Measurements from ENCODE around the gene LEO1. TPM values are rescaled to one million over a fixed set of nuclear protein-coding genes. Genes with fewer than 3 reads are reported as not detected.

The LEO1 gene
- total RNA-seq, 1 donor from 2014 or later, result 16.2 TPM

DNA sequence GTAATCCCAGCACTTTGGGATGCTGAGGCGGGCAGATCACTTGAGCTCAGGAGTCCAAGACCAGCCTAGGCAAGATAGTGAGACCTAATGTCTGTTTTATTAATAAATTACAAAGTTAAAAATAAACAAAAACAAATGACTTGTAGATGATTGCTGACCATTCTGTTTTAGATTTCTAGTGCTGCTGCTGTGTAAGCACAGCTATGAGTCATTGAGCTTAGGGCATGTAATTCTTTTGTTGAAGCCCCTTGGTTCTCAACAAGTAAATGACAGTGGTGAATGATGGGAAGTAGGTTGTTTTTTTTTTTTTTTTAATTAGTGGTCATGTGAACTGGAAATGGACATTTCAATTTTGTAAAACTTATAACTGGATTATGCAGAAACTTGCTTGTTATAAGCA lies 63.3 kb downstream of the LEO1 start:
- Histone ChIP-seq H3K27ac (ENCODE audit: low read depth, low read length) (no peak overlapping the region), H3K9ac (ENCODE audit: low read depth in 1 of 3, low read length in 3 of 3) (no peak overlapping the region), H3K4me1 (ENCODE audit: control insufficient read depth in 3 of 3, insufficient read depth in 3 of 3, low read length in 3 of 3) (no peaks in the 10 kb centered on the region), H3K4me3 (ENCODE audit: low read length in 3 of 3) (no peak overlapping the region), H3K9me3 (ENCODE audit: control insufficient read depth in 3 of 3, low read length in 3 of 3) (no peaks in the 10 kb centered on the region), H3K27me3 (ENCODE audit: control insufficient read depth in 3 of 3, insufficient read depth in 3 of 3, low read length in 3 of 3) (no peaks in the 10 kb centered on the region), H3K36me3 (ENCODE audit: control insufficient read depth in 3 of 3, insufficient read depth in 3 of 3, low read length in 3 of 3) (peaks cover 0 to 27% (median 4%) of the 10 kb centered on the region in 3 donors)

- no peak overlapping the region for H3K9ac ChIP-seq (ENCODE audit: low read depth in 1 of 3, low read length in 3 of 3)
- no peak overlapping the region for H3K4me3 ChIP-seq (ENCODE audit: low read length in 3 of 3)
- H3K27me3 ChIP-seq (ENCODE audit: control insufficient read depth in 3 of 3, insufficient read depth in 3 of 3, low read length in 3 of 3), result no peaks in the 10 kb centered on the region
- H3K9me3 ChIP-seq (ENCODE audit: control insufficient read depth in 3 of 3, low read length in 3 of 3), result no peaks in the 10 kb centered on the region
- H3K4me1 ChIP-seq (ENCODE audit: control insufficient read depth in 3 of 3, insufficient read depth in 3 of 3, low read length in 3 of 3), result no peaks in the 10 kb centered on the region
- no peak overlapping the region for H3K27ac ChIP-seq (ENCODE audit: low read depth, low read length)
- H3K36me3 ChIP-seq (ENCODE audit: control insufficient read depth in 3 of 3, insufficient read depth in 3 of 3, low read length in 3 of 3), result peaks cover 0 to 25% (median 4%) of the 10 kb centered on the region in 3 donors
Measured at GRCh38 chr15:51907136-51907862, 64.3 kb downstream of the LEO1 start.

- no peaks in the 10 kb centered on the region for H3K27me3 ChIP-seq (ENCODE audit: control insufficient read depth in 3 of 3, insufficient read depth in 3 of 3, low read length in 3 of 3)
- H3K27ac ChIP-seq (ENCODE audit: low read depth, low read length), result no peak overlapping the region
- no peak overlapping the region for H3K4me3 ChIP-seq (ENCODE audit: low read length in 3 of 3)
- no peaks in the 10 kb centered on the region for H3K4me1 ChIP-seq (ENCODE audit: control insufficient read depth in 3 of 3, insufficient read depth in 3 of 3, low read length in 3 of 3)
- peaks cover 10 to 39% (median 10%) of the 10 kb centered on the region in 3 donors for H3K36me3 ChIP-seq (ENCODE audit: control insufficient read depth in 3 of 3, insufficient read depth in 3 of 3, low read length in 3 of 3)
- no peak overlapping the region for H3K9ac ChIP-seq (ENCODE audit: low read depth in 1 of 3, low read length in 3 of 3)
- no peaks in the 10 kb centered on the region for H3K9me3 ChIP-seq (ENCODE audit: control insufficient read depth in 3 of 3, low read length in 3 of 3)
Measured at GRCh38 chr15:51904931-51905330, 66.6 kb downstream of the LEO1 start.

GRCh38 chr15:51904421-51904820 lies 67.2 kb downstream of the LEO1 start:
- Histone ChIP-seq H3K27me3 (ENCODE audit: control insufficient read depth in 3 of 3, insufficient read depth in 3 of 3, low read length in 3 of 3) (no peaks in the 10 kb centered on the region), H3K4me3 (ENCODE audit: low read length in 3 of 3) (no peak overlapping the region), H3K9me3 (ENCODE audit: control insufficient read depth in 3 of 3, low read length in 3 of 3) (no peaks in the 10 kb centered on the region), H3K4me1 (ENCODE audit: control insufficient read depth in 3 of 3, insufficient read depth in 3 of 3, low read length in 3 of 3) (no peaks in the 10 kb centered on the region), H3K27ac (ENCODE audit: low read depth, low read length) (no peak overlapping the region), H3K36me3 (ENCODE audit: control insufficient read depth in 3 of 3, insufficient read depth in 3 of 3, low read length in 3 of 3) (peaks cover 10 to 37% (median 10%) of the 10 kb centered on the region in 3 donors), H3K9ac (ENCODE audit: low read depth in 1 of 3, low read length in 3 of 3) (no peak overlapping the region)

GRCh38 chr15:51889486-51889885 lies 82.1 kb downstream of the LEO1 start:
- Histone ChIP-seq H3K9ac (ENCODE audit: low read depth in 1 of 3, low read length in 3 of 3) (no peak overlapping the region), H3K36me3 (ENCODE audit: control insufficient read depth in 3 of 3, insufficient read depth in 3 of 3, low read length in 3 of 3) (peaks cover 0 to 4% (median 2%) of the 10 kb centered on the region in 3 donors)

DNA sequence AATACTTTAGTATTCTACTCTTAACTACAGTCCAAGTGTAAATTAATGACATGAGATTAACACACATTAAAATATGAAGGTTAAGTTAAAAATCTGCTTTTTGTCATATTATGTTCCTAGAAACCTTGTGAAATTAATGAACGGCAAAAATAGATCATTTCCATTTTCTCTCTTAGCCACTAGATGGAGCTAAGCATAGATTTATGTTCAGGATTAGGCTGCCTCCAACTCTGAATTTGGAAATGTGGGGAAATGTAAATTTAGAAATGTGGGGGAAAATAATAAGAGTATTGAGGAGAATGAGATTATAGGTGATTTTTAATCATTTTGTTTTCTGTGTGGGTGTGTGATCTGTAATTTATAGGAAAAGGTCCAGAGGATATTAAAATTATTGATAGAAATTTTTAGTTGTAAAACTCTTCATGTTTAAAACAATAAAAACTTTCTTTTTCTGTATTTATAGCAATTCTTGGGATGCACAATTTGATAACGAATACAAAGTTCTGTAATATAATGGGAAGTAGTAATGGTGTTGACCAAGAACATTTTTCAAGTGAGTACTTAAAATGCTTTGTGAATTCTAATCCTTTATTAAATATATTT lies 82.9 kb downstream of the LEO1 start:
- Histone ChIP-seq H3K4me3 (ENCODE audit: low read length in 3 of 3) (no peak overlapping the region), H3K4me1 (ENCODE audit: control insufficient read depth in 3 of 3, insufficient read depth in 3 of 3, low read length in 3 of 3) (peaks cover 0 to 6% (median 4%) of the 10 kb centered on the region in 3 donors), H3K9me3 (ENCODE audit: control insufficient read depth in 3 of 3, low read length in 3 of 3) (no peaks in the 10 kb centered on the region), H3K9ac (ENCODE audit: low read depth in 1 of 3, low read length in 3 of 3) (no peak overlapping the region), H3K27ac (ENCODE audit: low read depth, low read length) (no peak overlapping the region), H3K27me3 (ENCODE audit: control insufficient read depth in 3 of 3, insufficient read depth in 3 of 3, low read length in 3 of 3) (no peaks in the 10 kb centered on the region), H3K36me3 (ENCODE audit: control insufficient read depth in 3 of 3, insufficient read depth in 3 of 3, low read length in 3 of 3) (no peaks in the 10 kb centered on the region)

More at GRCh38 chr15:51889486-51889885, 82.1 kb downstream of the LEO1 start:
- Histone ChIP-seq H3K27ac (ENCODE audit: low read depth, low read length) (no peak overlapping the region), H3K27me3 (ENCODE audit: control insufficient read depth in 3 of 3, insufficient read depth in 3 of 3, low read length in 3 of 3) (no peaks in the 10 kb centered on the region), H3K4me1 (ENCODE audit: control insufficient read depth in 3 of 3, insufficient read depth in 3 of 3, low read length in 3 of 3) (no peaks in the 10 kb centered on the region), H3K4me3 (ENCODE audit: low read length in 3 of 3) (no peak overlapping the region), H3K9me3 (ENCODE audit: control insufficient read depth in 3 of 3, low read length in 3 of 3) (no peaks in the 10 kb centered on the region)

Small RNA genes lying within 50 kb of the gene (small RNA-seq; reads per million reads assigned to genes)
- gene RNU6-90P, result not detected

Other genes with a start within 250 kb of the LEO1 start
- gene LYSMD2, start 234.1 kb downstream of the LEO1 start, total RNA-seq, result 9.4 TPM
- gene TMOD2, start 220.2 kb downstream of the LEO1 start, total RNA-seq, result 8.4 TPM
- gene TMOD3, start 142.1 kb downstream of the LEO1 start, total RNA-seq, result 19.8 TPM
- 23.5 TPM for gene MAPK6, start 47.4 kb upstream of the LEO1 start, total RNA-seq
- not detected for gene BCL2L10, start 141.0 kb upstream of the LEO1 start, total RNA-seq
- gene GNB5, start 219.6 kb upstream of the LEO1 start, total RNA-seq, result 2.6 TPM

Measured in skeletal muscle tissue (tissue), 5 donors.